ENCODE results near the gene SOX6.
"Not testable (repeated sequence)": the region's sequence is repeated elsewhere in the genome, so short reads cannot be mapped to it uniquely, and the experiment has no call there.

Gene SOX6

GRCh38 chr11:16034074-16034473 is 322.3 kb downstream of the SOX6 start:
- Histone ChIP-seq H3K27me3 (no peaks in the 10 kb centered on the region), H3K27ac (no peak overlapping the region), H3K4me2 (no peak overlapping the region), H3K9ac (no peak overlapping the region), H3K36me3 (no peaks in the 10 kb centered on the region), H3K4me3 (no peak overlapping the region), H3K4me1 (no peaks in the 10 kb centered on the region), H3K9me3 (replicated peaks in 1 of 11) (no peaks in the 10 kb centered on the region), H4K20me1 (no peaks in the 10 kb centered on the region)
- TF ChIP-seq Cebpa-rat (IDR thresholded peaks at IDR 0.05), result peak in 4 of 11 experiments; percentile 40 to 86 (median 68); a peak in 7 of 22 replicates

DNA sequence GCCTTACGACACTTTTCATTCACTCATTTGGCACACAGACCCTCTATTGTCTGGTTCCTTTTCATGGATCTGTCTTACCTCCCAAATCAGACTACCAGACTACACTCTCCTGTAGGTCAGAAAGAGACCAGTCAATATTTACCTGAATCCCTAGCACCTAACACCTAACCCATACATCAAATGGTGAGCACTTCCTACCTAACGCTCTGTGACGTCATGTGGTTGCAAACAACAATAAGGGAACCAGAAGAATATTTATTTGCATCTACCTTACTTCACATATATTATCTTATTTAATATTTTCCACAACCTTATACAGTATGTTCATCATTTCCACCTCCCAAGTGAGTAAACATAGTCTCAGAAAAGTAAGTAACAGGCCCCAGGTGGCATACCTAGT is 323.4 kb downstream of the SOX6 start:
- no peaks in the 10 kb centered on the region for H3K4me1 ChIP-seq
- no peaks in the 10 kb centered on the region for H3K27me3 ChIP-seq
- H3K27ac ChIP-seq, result no peak overlapping the region
- no peaks in the 10 kb centered on the region for H3K36me3 ChIP-seq
- H3K9me3 ChIP-seq (replicated peaks in 1 of 11), result no peaks in the 10 kb centered on the region
- TF ChIP-seq Cebpa-rat (IDR thresholded peaks at IDR 0.05), result no peak
- H3K9ac ChIP-seq, result no peak overlapping the region
- no peak overlapping the region for H3K4me2 ChIP-seq
- no peaks in the 10 kb centered on the region for H4K20me1 ChIP-seq
- H3K4me3 ChIP-seq, result no peak overlapping the region

DNA sequence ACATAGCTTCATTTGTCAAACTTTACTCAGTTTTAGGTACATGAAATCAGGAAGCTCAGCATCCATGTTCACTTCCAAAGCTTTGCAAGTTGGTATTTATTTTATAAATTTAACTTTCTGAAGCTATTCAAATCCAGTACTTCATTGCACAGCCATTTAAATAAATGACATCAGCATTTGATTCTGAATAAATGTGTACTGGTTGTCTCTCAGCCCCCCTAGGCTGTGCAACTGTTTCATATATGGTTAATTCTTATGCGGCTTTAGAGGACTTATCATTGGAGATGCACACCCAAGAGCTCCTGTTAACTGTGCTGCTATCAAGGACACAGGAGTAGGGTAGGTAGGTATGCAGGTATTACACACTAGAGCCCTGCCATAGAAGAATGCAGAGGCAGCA is 325.1 kb downstream of the SOX6 start:
- Histone ChIP-seq H3K4me3 (no peak overlapping the region), H4K20me1 (no peaks in the 10 kb centered on the region), H3K27ac (no peak overlapping the region), H3K9ac (no peak overlapping the region), H3K4me2 (no peak overlapping the region), H3K9me3 (replicated peaks in 1 of 11) (no peaks in the 10 kb centered on the region), H3K27me3 (no peaks in the 10 kb centered on the region), H3K4me1 (no peaks in the 10 kb centered on the region), H3K36me3 (no peaks in the 10 kb centered on the region)
- TF ChIP-seq Cebpa-rat (IDR thresholded peaks at IDR 0.05), result no peak

- Histone ChIP-seq H3K4me3 (no peak overlapping the region), H3K27me3 (no peaks in the 10 kb centered on the region), H3K9ac (no peak overlapping the region), H3K4me2 (no peak overlapping the region), H3K36me3 (no peaks in the 10 kb centered on the region), H4K20me1 (no peaks in the 10 kb centered on the region), H3K9me3 (replicated peaks in 1 of 11) (no peaks in the 10 kb centered on the region), H3K27ac (no peak overlapping the region), H3K4me1 (no peaks in the 10 kb centered on the region)
- no peak for TF ChIP-seq Cebpa-rat (IDR thresholded peaks at IDR 0.05)
Observed at GRCh38 chr11:16030664-16031063, 325.7 kb downstream of the SOX6 start.

DNA sequence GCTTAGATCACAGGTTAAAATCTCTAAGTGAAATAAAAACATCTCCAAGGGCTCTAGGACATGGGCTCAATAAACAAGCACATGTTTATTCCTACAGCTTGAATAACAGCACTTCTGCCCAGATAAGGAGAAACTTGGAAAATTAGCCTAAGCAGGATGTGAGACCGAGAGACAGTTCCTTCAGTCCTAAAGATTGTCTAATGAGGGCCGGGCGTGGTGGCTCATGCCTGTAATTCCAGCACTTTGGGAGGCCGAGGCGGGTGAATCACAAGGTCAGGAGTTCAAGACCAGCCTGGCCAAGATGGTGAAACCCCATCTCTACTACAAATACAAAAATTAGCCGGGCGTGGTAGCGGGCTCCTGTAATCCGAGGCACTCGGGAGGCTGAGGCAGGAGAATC is 327.2 kb downstream of the SOX6 start:
- H3K36me3 ChIP-seq; H3K9ac ChIP-seq; H3K27ac ChIP-seq; H3K4me1 ChIP-seq; H4K20me1 ChIP-seq; H3K4me2 ChIP-seq; H3K4me3 ChIP-seq; H3K27me3 ChIP-seq; H3K9me3 ChIP-seq (replicated peaks in 1 of 11): not testable (repeated sequence)

DNA sequence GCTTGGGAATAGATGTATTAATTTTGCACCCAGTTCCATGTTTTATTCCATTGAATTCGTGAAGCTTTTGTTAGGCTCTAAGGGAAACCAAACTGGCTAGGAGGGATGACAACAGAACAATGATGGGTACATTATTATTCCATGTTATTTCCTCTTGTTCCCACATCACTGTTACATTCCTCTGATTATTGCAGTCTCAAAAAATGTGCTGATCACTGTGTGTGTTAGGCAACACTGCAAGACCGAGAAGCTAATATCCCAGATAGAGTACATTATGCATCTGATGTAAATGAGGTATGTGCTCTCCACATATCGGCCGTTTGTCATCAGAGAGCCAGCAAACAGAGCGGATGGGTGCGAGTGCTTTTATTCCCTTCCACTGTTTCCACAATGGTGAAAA is 327.9 kb downstream of the SOX6 start:
- TF ChIP-seq Cebpa-rat (IDR thresholded peaks at IDR 0.05), result no peak
- Histone ChIP-seq H3K9me3 (replicated peaks in 1 of 11) (no peaks in the 10 kb centered on the region), H3K27me3 (no peaks in the 10 kb centered on the region), H3K4me2 (no peak overlapping the region), H3K9ac (no peak overlapping the region), H3K4me1 (no peaks in the 10 kb centered on the region), H3K27ac (no peak overlapping the region), H4K20me1 (no peaks in the 10 kb centered on the region), H3K4me3 (no peak overlapping the region), H3K36me3 (no peaks in the 10 kb centered on the region)

DNA sequence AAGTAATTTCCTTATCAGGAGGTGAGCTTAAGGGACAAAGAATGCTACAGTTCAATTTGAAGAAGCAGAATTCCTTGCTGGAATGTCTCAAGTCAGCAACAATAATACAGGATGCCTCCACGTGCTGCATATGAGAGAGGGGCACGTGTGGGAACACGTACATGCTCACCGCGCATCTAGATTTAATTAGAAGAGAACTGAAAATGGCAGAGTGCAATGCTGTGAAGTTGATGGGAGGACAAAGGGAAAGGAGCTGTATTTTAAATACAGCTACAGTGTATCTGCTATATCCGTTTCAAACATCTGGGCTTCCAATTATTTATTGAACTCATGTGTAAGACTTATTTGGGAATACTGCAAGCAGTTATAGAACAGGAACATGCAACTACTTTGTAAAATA is 328.7 kb downstream of the SOX6 start:
- Histone ChIP-seq H3K4me2 (no peak overlapping the region), H3K9me3 (replicated peaks in 1 of 11) (no peaks in the 10 kb centered on the region), H3K27me3 (no peaks in the 10 kb centered on the region), H3K4me1 (no peaks in the 10 kb centered on the region), H3K9ac (no peak overlapping the region), H3K36me3 (no peaks in the 10 kb centered on the region), H3K4me3 (no peak overlapping the region), H4K20me1 (no peaks in the 10 kb centered on the region), H3K27ac (no peak overlapping the region)
- TF ChIP-seq Cebpa-rat (IDR thresholded peaks at IDR 0.05), result no peak

GRCh38 chr11:16026849-16027248 is 329.5 kb downstream of the SOX6 start:
- no peak for TF ChIP-seq Cebpa-rat (IDR thresholded peaks at IDR 0.05)
- Histone ChIP-seq H3K4me1 (no peaks in the 10 kb centered on the region), H4K20me1 (no peaks in the 10 kb centered on the region), H3K4me3 (no peak overlapping the region), H3K4me2 (no peak overlapping the region), H3K9ac (no peak overlapping the region), H3K9me3 (replicated peaks in 1 of 11) (no peaks in the 10 kb centered on the region), H3K36me3 (no peaks in the 10 kb centered on the region), H3K27me3 (no peaks in the 10 kb centered on the region), H3K27ac (no peak overlapping the region)

DNA sequence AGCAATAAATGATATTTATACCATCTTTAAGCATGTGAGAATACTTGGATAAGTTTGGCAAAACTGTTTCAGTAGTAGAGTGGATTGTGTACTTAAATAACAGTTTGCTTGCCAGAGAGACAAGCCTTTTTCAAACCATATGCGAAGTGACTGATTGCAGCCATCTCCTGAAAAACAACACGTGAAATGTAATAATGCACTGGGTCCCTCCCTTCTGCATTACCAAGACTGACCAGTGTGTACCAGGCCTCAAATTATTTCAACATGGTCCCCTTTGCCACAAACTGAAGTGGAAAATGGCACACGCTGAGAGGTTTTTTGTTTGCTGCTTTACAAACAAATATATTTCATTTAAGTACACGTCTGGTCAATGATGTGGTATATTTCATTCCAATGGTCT is 337.4 kb downstream of the SOX6 start:
- Histone ChIP-seq H3K9ac (no peak overlapping the region), H3K4me2 (no peak overlapping the region), H3K9me3 (replicated peaks in 1 of 11) (no peaks in the 10 kb centered on the region), H3K27me3 (no peaks in the 10 kb centered on the region), H3K4me1 (no peaks in the 10 kb centered on the region), H3K4me3 (no peak overlapping the region), H4K20me1 (no peaks in the 10 kb centered on the region), H3K36me3 (no peaks in the 10 kb centered on the region), H3K27ac (no peak overlapping the region)
- no peak for TF ChIP-seq Cebpa-rat (IDR thresholded peaks at IDR 0.05)

- H3K27ac ChIP-seq, result no peak overlapping the region
- peaks cover 0 to 7% (median 5%) of the 10 kb centered on the region in 10 experiments; a peak in 11 of 20 replicates for H3K4me1 ChIP-seq
- no peaks in the 10 kb centered on the region for H4K20me1 ChIP-seq
- H3K36me3 ChIP-seq, result no peaks in the 10 kb centered on the region
- no peak overlapping the region for H3K4me2 ChIP-seq
- no peaks in the 10 kb centered on the region for H3K9me3 ChIP-seq (replicated peaks in 1 of 11)
- H3K27me3 ChIP-seq, result no peaks in the 10 kb centered on the region
- no peak overlapping the region for H3K4me3 ChIP-seq
- TF ChIP-seq Cebpa-rat (IDR thresholded peaks at IDR 0.05), result no peak
- no peak overlapping the region for H3K9ac ChIP-seq
Observed at GRCh38 chr11:16016468-16016829, 339.9 kb downstream of the SOX6 start.

Data from BLaER1 treated with 17β-estradiol and CSF1 and Interleukin-3, amounts not matched to agents 10 nM and 100 nM (cell line).